GM12801 (cell line): ENCODE results near the gene ROR2.

Experiments used
- CTCF ChIP-seq: IDR thresholded peaks from one replicate; pipeline ENCODE4 v1.5.1; 2011; ENCODE audit warnings: control low read depth; ENCODE audit not compliant: insufficient read length; ENCODE audit errors: extremely low read depth

Gene ROR2

GRCh38 chr9:91835632-91836031, 114.4 kb downstream of the ROR2 start:
- no peak for TF ChIP-seq CTCF

- no peak for TF ChIP-seq CTCF
Measured at GRCh38 chr9:91835216-91835615, 114.8 kb downstream of the ROR2 start.

GRCh38 chr9:91834740-91835139, 115.3 kb downstream of the ROR2 start:
- no peak for TF ChIP-seq CTCF

- TF ChIP-seq CTCF, result no peak
Measured at GRCh38 chr9:91833878-91834255, 116.2 kb downstream of the ROR2 start.

- no peak for TF ChIP-seq CTCF
Measured at GRCh38 chr9:91833096-91833877, 116.7 kb downstream of the ROR2 start.

GRCh38 chr9:91832322-91832721, 117.7 kb downstream of the ROR2 start:
- TF ChIP-seq CTCF, result no peak

GRCh38 chr9:91825866-91826265, 124.2 kb downstream of the ROR2 start:
- no peak for TF ChIP-seq CTCF
